Cortex of kidney (tissue), 1 donor: ENCODE results near the gene HOXA10.

Experiments used
- DNase-seq: peaks from one replicate; lab custom pipeline; 2025; lab: John Stamatoyannopoulos, UW

Gene HOXA10

DNA sequence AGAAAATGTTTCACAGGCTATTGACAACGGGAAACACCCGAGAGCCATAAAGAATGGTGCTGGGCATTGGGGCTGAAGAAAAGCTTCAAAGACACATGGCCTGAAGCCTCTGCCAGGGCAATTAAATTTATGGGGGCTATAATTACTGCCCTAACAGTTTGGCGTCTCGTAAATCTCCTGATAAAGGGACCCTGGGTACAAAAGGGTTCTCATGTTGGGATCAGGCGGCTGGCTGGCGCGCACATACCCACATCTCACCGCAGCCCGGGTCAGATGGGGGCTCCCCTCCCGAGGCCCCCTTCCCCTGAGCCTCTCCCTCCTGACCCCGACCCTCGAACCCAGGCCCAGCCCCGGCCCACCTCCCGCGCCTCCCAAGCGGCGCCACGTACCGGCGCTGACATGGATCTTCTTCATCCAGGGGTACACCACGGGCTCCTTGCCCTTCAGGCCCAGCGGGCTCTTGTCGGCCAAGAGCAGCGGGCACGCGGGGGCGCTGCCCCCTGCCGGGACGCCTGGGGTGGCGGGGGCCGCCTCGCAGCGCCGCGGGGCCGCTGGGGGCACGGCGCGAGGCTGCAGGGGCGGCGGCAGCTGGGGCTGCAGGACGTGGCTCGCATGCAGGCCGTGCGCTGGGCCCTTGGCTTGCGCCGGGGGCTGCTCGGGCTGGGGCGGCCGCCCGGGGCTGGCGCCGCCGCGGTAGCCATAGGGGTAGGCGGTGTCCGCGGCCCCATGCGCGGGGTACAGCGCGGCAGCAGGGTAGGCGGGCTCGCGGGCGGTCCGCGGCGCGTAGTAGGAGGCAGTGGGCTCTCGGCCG lies 44.2 kb downstream of the HOXA10 start:
- no peak for DNase-seq

DNA sequence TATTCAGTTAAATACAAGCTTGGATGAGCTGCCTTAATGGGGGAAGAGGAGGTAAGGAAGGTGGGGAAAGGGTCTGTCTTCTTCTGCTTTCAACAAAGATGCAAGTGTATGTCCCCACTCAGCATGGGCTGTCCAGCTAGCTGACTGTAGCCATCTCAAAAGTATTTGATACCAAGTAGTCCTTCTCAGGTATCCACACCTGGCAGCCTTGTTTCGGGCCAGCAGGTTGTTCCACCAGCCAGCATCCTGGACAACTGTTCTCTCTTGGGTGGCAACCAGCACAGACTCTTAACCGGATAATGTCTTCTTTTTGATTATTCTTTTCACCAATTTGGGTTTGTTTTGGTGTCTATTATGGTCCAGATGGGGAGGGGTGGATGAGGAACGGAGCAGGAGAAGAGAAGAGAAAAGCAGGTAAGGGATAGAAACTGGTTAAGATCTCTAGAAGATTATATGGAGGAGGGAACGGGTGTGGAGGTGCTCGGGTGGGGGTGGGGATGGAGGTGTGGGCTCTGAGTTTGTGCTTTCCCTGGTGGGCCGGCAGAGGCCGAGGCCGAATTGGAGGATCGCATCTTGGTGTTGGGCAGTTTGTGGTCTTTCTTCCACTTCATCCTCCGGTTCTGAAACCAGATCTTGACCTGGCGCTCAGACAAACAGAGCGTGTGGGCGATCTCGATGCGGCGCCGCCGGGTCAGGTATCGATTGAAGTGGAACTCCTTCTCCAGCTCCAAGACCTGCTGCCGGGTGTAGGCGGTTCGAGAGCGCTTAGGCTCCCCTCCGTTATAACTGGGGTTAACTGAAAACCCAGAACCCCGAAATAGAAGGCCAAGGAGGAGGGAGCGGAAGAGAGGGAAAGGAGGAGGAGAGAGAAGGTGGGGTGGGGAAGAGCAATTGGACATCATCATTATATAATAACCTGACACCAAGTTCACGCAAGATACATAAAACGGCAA lies 45.1 kb downstream of the HOXA10 start:
- DNase-seq = no peak

DNA sequence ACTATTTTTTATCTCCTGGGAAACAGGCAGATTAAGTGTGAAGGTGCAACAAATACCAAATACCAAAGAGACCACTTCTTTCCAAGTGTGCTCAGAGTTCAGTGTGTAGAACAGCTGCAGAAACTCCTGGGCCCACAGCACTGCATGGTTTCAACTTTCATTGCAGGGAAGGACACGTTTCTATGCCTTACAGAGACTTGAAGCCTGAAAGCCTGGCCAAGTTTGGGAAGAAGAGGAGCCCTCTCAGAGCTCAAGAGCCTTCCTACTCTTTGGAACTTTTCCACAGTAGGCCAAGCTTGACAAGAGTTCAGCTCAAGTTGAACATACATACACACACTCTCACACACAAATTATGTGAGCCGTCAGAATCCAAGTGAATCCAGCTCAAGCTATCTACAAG lies 46.1 kb downstream of the HOXA10 start:
- no peak for DNase-seq

DNA sequence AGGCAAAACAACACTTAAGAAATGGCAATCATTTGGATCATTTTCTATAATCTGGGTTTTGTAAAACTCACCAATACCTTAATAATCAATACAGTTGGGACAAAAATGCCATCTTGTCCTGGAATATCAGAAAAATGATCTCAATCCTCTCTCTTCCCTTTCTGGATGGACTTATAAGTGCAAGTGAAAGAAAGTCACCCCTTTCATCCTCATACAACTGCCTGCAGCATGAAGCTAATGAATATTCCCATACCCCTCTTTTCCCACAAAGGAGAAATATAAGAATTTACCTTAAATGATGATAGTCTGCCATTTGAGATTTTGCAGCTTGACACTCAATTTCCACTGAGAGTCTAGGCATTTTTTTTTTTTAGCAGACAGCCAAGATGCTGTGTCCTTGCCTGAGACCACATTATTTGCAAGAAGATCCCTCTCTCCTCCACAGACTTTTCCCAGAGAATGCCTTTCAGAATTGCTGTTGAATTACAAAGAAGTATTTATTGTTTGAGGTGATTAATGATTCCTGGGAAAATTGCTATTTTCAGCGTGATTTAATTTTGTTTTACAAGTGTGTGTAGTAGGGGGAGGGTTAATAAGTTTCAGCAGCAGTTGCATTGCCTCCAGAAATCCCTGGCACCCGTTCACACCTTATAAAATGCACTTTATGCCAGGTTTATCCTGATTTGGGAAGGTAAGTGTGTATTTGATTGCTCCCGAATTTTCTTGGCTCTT lies 47.4 kb downstream of the HOXA10 start:
- DNase-seq = no peak

DNA sequence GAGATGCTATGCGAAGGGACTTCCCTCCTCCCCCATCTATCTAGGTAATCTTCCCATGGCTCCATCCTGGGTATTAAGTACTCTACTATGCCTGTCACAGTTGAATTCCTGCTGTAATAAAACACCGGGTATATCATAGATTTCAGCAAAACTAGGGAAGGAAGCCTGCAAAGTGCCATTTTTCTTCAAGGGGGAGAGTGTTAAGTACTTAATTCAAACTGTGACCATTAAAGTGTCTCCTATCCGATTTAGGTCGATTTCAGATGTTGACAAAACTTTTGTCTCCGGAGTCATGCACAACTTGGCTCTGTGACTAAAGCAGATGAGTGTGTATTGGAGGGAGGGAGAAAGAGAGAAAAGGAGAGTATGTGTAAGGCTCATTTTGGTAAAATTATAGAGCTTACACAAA lies 48.1 kb downstream of the HOXA10 start:
- DNase-seq = no peak

DNA sequence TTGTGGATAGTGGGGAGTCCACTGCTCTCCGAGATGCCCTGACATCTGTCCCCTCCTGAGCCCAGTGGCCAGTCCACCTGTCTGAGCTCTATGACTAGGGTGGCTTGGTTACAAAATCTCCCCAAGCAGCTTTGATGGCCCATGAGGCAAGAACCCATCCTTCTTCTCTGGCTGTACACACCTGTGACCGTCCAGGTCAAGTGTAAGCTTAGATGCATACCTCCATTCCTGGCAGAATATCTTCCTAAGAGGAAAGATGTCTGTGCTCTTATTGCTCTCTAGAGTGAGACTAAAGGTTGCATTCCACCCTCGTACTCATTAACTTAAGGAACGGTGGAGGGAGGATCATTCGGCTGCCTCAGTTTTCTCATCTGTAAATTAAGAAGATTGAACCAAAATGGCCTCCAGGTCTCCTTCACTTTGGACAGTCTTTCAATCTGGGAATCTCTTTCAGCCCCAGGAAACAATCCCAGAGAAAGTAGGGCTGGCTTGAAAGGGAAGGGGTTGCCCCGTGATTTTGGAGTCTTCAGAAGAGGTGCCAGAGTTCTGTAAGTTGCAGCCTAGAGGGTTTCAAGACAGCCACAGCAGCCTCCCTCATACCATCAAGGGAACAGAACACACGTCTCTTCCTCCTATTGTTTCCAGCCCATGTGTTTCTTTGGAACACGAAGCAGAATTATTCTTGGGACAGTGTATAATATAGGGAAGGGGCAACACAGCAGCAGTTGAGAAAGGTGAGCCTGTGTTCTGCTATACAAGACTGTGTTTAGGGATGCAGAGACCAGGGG lies 49.0 kb downstream of the HOXA10 start:
- no peak for DNase-seq

DNA sequence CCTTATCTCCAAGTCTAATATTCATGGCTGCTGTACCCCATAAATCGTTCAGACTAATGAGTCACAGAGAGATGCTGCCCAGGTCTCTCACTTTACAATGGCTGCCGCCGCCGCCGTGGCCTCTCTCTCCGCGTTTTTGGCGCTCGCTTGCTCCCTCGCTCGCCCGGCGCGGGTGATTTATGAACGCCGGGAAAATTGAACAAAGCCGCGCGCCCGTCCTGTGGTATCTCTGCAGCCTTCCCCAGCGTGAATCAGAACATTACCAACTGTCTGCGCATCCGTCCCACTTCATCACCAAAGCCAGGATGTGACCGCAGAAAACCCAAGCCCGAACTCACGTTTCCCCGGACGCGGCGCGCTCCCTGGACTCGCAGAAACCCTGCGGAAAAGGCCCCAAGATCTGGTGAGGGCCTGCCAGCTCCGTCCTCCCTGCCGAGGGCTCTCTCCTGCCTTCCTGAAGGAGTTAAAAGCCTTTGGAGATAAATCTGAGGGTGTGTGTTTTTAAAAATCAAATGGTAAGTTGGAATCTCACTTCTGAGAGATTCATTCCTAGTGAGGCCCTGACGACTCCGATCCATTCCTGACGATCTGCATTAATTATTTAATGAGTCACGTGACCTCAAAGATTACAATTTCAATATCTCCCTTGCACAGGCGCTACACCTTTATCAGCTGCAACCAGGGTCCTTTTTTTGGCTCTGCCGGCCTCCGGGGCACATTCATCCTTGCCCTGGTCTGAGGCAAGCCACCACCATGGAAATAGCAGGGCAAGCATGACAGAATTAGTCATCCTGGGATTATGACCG lies 49.8 kb downstream of the HOXA10 start:
- DNase-seq = no peak

DNA sequence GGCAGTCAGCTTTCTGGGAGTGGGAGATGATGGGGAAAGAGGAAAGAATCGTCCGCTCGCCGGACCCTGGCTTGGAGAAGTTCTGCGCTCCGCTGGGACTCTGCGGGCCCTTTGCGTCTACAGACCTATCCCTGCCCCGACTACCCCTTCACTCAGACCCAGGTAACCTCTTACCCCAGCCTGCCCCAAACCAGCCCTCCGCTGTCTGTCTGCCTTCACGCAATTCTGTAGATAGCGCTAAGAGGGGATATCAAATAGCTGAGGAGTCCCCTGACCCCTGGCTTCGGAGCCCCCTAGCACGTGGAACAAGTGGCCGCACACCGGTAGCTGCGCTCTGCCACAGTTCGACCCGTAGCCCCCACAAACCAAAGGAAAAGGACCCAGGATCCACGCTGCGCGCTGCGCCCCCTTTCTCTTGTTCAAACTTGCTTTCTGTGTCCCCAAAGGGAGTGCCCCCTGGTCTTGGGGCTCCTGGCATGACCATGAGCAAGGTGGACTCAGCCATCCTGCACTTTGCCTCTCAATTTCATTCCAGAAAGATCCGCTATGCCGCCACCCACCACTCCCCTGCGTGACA lies 50.6 kb downstream of the HOXA10 start:
- DNase-seq = no peak

DNA sequence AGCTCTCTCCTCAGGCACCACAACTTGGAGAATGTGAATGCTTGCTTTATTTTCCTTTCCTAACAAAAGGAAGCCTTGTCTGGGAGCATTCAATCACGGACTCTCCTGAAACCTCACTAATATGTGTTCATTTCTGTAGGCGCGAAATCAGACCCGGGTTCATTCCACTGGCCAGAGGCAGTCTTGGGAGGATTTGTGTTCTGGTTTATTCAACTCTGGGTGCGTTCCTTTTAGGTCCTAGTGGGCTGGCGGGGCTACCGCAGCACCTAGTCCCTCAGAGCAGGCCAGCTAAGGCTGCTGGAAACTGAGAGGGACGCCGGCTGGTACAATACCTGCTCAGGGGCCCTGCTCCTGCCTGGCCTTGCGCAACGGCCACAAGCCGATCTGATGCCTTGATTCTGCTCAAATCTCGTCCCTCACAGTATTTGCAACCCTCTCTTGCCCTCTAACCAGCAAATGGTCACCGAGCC lies 51.1 kb downstream of the HOXA10 start:
- DNase-seq = no peak

DNA sequence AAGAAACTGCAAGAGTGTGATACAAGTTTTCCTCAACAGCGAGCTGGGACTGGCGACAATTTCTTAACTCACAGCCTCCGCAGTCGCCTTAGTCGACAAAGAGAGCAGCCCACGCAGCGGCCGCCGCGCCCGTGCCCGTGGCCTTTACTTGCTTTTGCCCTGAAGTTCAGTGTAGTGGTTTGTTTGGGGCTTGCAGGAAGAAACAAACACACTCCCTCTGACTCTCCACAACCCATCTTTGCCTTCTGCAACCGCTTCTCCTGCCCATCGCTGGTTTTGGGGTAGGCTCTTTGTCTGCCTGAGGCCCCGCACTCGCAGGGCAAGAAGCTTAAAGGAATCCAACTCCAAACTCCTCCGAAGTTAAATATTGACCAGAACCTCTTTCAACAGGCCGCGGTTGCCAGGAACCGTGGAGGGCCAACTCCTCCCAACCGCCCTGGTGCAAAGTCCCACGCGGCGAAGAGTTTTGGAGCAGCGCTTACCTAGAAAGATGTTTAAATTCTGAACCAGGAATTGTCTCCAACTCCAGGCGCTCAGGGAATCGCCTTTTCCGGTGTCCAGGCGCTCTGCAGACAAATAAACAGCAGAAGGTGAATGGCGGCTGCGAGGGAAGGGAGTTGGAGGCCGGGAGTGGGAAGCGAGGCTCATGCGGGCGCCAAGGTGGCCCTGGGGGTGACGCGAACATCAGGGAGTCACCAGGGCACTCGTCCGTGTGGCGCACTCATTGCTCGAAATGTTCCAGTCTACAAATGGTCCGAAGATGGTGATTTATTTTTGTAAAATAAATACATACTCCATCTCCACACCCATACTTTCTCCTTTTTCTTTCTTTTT lies 51.8 kb downstream of the HOXA10 start:
- DNase-seq = no peak

DNA sequence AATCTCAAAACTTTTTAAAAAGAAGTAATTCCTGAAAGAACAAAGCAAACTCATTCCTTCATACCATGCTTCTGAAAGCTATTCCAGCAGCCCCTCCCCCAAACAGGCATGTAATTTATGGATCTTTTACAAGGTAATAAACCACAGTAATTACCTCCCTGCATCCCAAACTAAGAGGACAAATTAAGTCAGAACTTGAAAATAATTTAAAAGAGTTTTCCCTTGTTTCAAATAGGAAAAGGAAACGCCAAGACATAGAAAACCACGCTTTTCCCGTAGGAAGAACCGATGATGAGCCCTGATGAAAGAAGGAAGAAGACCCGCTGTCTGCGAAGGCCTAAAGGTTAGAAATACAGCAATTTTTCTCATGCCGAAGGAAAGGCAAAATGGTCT lies 52.4 kb downstream of the HOXA10 start:
- DNase-seq = no peak
